Heart left ventricle (tissue), 16 donors: ENCODE results near the gene KCNQ2. TPM values are rescaled to one million over a fixed set of nuclear protein-coding genes. Genes with fewer than 3 reads are reported as not detected.

ENCODE experiments used
- ATAC-seq, 4 donors: fragments of 200-7000 bp; cut with Tn5 transposase; one replicate each; pipeline ENCODE4 v1.9.1; 2020 to 2022; ENCODE audit warnings: moderate library complexity in 4 of 4, mild to moderate bottlenecking in 3 of 4, moderate number of reproducible peaks in 1 of 4
- DNase-seq, 5 donors: peaks; one replicate each; pipeline ENCODE4 v3.0.0-alpha.2; 2020
- H3K27ac ChIP-seq, 12 donors: fragments of 200-600 bp; sonication (generic) in 4 of 12; one replicate each; pipeline versions ENCODE4 v1.5.0 to v1.8.0; 2016 to 2022; ENCODE audit warnings: mild to moderate bottlenecking in 2 of 12
- H3K27me3 ChIP-seq, 9 donors: fragments of 200-600 bp; sonication (generic) in 2 of 9; one replicate each; pipeline versions ENCODE4 v1.5.1 to v1.8.0; 2016 to 2022; ENCODE audit warnings: mild to moderate bottlenecking in 3 of 9
- H3K36me3 ChIP-seq, 9 donors: fragments of 200-600 bp; sonication (generic) in 2 of 9; one replicate each; pipeline versions ENCODE4 v1.5.0 to v1.8.0; 2018 to 2022; ENCODE audit warnings: mild to moderate bottlenecking in 2 of 9
- H3K4me1 ChIP-seq, 12 donors: fragments of 200-600 bp; sonication (generic) in 4 of 12; one replicate each; pipeline versions ENCODE4 v1.5.0 to v1.8.0; 2016 to 2022; ENCODE audit warnings: mild to moderate bottlenecking in 3 of 12
- H3K4me3 ChIP-seq, 12 donors: fragments of 200-600 bp; sonication (generic) in 4 of 12; one replicate each; pipeline versions ENCODE4 v1.5.0 to v1.8.0; 2017 to 2022; ENCODE audit warnings: mild to moderate bottlenecking in 9 of 12, moderate library complexity in 4 of 12
- H3K9me3 ChIP-seq, 12 donors: fragments of 200-600 bp; sonication (generic) in 4 of 12; one replicate each; pipeline versions ENCODE4 v1.5.0 to v1.8.0; 2016 to 2022; ENCODE audit warnings: mild to moderate bottlenecking in 1 of 12
- CTCF ChIP-seq, 12 donors: fragments of 200-600 bp; sonication (generic) in 4 of 12; IDR thresholded peaks; one replicate each; pipeline versions ENCODE4 v1.5.0 to v1.8.0; 2018 to 2022; ENCODE audit warnings: antibody characterized with exemption in 12 of 12, mild to moderate bottlenecking in 5 of 12
- POLR2A ChIP-seq, 2 donors: fragments of 450-650 bp; IDR thresholded peaks; one replicate each; pipeline ENCODE4 v1.6.1; 2017; ENCODE audit warnings: antibody characterized with exemption in 2 of 2, mild to moderate bottlenecking in 2 of 2, moderate library complexity in 2 of 2
- WGBS, 4 donors: extraction: QIAGEN DNeasy Blood & Tissue Kit in 2 of 4; methylation state at CpG; one replicate each; pipeline versions ENCODE4 v1.1.5 to v1.1.7; 2013 to 2018; 5-methylcytosine and 5-hydroxymethylcytosine counted together
- intact Hi-C, 10 donors: fragments of 100-400 bp; cut with DNase I; formaldehyde crosslinking; loops; one replicate each; pipeline versions ENCODE4 v1.11.1 to v1.14.2; 2022
- polyA plus RNA-seq, 2 donors: library from polyadenylated mRNA; stranded (reverse); fragments of 200-250 nt; gene quantifications; one replicate each; pipeline ENCODE4 v1.2.3, GENCODE V29; 2013
- total RNA-seq, 9 donors: library from RNA; depleted of rRNA in 2 of 9; stranded (reverse); fragments of >200 nt in 2 of 9; fragmentation: NEBNext Ultra II Directional in 3 of 9; extraction: Animal tissue kit (Norgen Biotek cat#: 25700) in 3 of 9; gene quantifications; one replicate each; pipeline versions ENCODE4 v1.1.0 to v1.2.4, GENCODE V29; 2016 to 2023
- donor health status: ischemic (EF 13 %, LVEDD 7.1; RV severe dilation, severe dysfunction).
- donor health status: healthy with polysubstance abuse.
- donor health status: DM: no; HTN: yes; CAD: no.
- donor health status: DM: no; HTN: no; CAD: no.
- donor health status: ischemic (EF 25% LVEDD 6.9; RV normal size, moderate dysfunction).
- donor health status: ischemic (EF 25% LVEDD 5.7; RV mildly dilated, moderate dysfunction).
- donor health status: healthy.
- donor health status: DM: yes; HTN: yes; CAD: no.
- donor health status: ischemic (EF 35%, LVEDD 5.7; RV mildly dilated, moderate dysfunction).
- donor health status: nonischemic (EF 11% LVEDD 7.7; RV severe dilation, severe dysfunction).
- donor health status: DM: yes; HTN: yes; CAD: no.
- donor health status: PGD.
- donor health status: ischemic (EF 29% LVEDD 5.4; RV normal size, mild dysfunction).
- donor health status: nonischemic (EF 23%, LVEDD 6.1; RV moderate dilation, normal function).

KCNQ2 gene
- total and polyA plus RNA-seq, 11 donors = 0.06 to 2.6 (median 0.65) TPM; not detected in 7

- no peaks in the 10 kb centered on the region for H3K9me3 ChIP-seq
- H3K27ac ChIP-seq = no peak overlapping the region
- H3K36me3 ChIP-seq = no peaks in the 10 kb centered on the region
- no peak overlapping the region for H3K4me3 ChIP-seq
- 38 to 48% (median 44%) methylated on average over 26 to 30 of the region's 30 CpGs for WGBS, 4 donors
- peaks cover 0 to 17% (median 6%) of the 10 kb centered on the region in 12 donors for H3K4me1 ChIP-seq
- no peak for ATAC-seq
- intact Hi-C loops = no loop called here
- DNase-seq = peak in 1 of 5 donors; percentile 22
- H3K27me3 ChIP-seq = peaks cover 36 to 93% (median 66%) of the 10 kb centered on the region in 9 donors
- no peak for TF ChIP-seq CTCF (IDR thresholded peaks at IDR 0.05)
- no peak for TF ChIP-seq POLR2A (IDR thresholded peaks at IDR 0.05)
These were observed 1.3 kb upstream of the KCNQ2 start for GRCh38 chr20:63473555-63474449.

GRCh38 chr20:63472862-63473390 is 471 bp upstream of the KCNQ2 start:
- Histone ChIP-seq H3K4me3 (no peak overlapping the region), H3K9me3 (no peaks in the 10 kb centered on the region), H3K4me1 (peaks cover 0 to 17% (median 6%) of the 10 kb centered on the region in 12 donors), H3K36me3 (no peaks in the 10 kb centered on the region), H3K27ac (no peak overlapping the region), H3K27me3 (peaks cover 36 to 91% (median 65%) of the 10 kb centered on the region in 9 donors)
- DNase-seq (no peak), ATAC-seq (no peak)
- TF ChIP-seq POLR2A (IDR thresholded peaks at IDR 0.05) = no peak
- TF ChIP-seq CTCF (IDR thresholded peaks at IDR 0.05) = no peak
- intact Hi-C loops = no loop called here
- WGBS, 4 donors = 39 to 57% (median 51%) methylated on average over 11 to 12 of the region's 13 CpGs

GRCh38 chr20:63471717-63471980 is 806 bp downstream of the KCNQ2 start:
- intact Hi-C loops = no loop called here
- H3K36me3 ChIP-seq = no peaks in the 10 kb centered on the region
- WGBS, 4 donors = 1 to 9% (median 2%) methylated on average over 9 to 27 of the region's 27 CpGs; no CpG with 5 or more reads in 1 of the 4 donors
- peaks cover 36 to 90% (median 55%) of the 10 kb centered on the region in 9 donors for H3K27me3 ChIP-seq
- TF ChIP-seq CTCF (IDR thresholded peaks at IDR 0.05) (no peak), POLR2A (IDR thresholded peaks at IDR 0.05) (no peak)
- no peaks in the 10 kb centered on the region for H3K9me3 ChIP-seq
- DNase-seq (no peak), ATAC-seq (no peak)
- H3K4me1 ChIP-seq = peaks cover 0 to 17% (median 6%) of the 10 kb centered on the region in 12 donors
- peak overlapping the region in 2 of 12 donors; percentile 15 to 39 for H3K4me3 ChIP-seq
- H3K27ac ChIP-seq = no peak overlapping the region

- H3K27me3 ChIP-seq = peaks cover 36 to 90% (median 54%) of the 10 kb centered on the region in 9 donors
- peaks cover 0 to 17% (median 6%) of the 10 kb centered on the region in 12 donors for H3K4me1 ChIP-seq
- intact Hi-C loops = no loop called here
- ATAC-seq (no peak), DNase-seq (no peak)
- H3K36me3 ChIP-seq = no peaks in the 10 kb centered on the region
- WGBS, 4 donors = 12 to 33% (median 13%) methylated on average over 10 to 46 of the region's 46 CpGs
- peak overlapping the region in 1 of 12 donors; percentile 39 for H3K4me3 ChIP-seq
- TF ChIP-seq POLR2A (IDR thresholded peaks at IDR 0.05) = no peak
- no peak overlapping the region for H3K27ac ChIP-seq
- no peaks in the 10 kb centered on the region for H3K9me3 ChIP-seq
These were observed 1.3 kb downstream of the KCNQ2 start for GRCh38 chr20:63471002-63471716.
